AG04450 (cell line): Measurements from ENCODE around the gene MGAT4B. TPM values are rescaled to one million over a fixed set of nuclear protein-coding genes. Genes with fewer than 3 reads are reported as not detected.

Source experiments
- CTCF ChIA-PET: fragments of 300-600, 350-600 bp; formaldehyde crosslinking; extraction: SDS; loops from one replicate; lab custom pipeline; 2022; ENCODE audit warnings: antibody characterized with exemption, inconsistent platforms; lab: Charles Lee
- POLR2A ChIA-PET: fragments of 350-600 bp; formaldehyde crosslinking; extraction: SDS; loops from one replicate; lab custom pipeline; 2021; ENCODE audit warnings: antibody characterized with exemption, inconsistent platforms; lab: Yijun Ruan, JAX
- DNase-seq: peaks from one replicate; pipeline ENCODE4 v3.0.0-alpha.2; 2011; ENCODE audit warnings: low read depth, low spot score
- H3K27ac ChIP-seq: one replicate; pipeline ENCODE4 v1.5.1; 2012; ENCODE audit warnings: low read depth, low read length, control low read depth
- H3K27me3 ChIP-seq: one replicate; pipeline ENCODE4 v1.6.0; 2012; ENCODE audit warnings: low read length; ENCODE audit not compliant: control insufficient read depth, insufficient read depth
- H3K4me3 ChIP-seq: 2 replicates; pipeline ENCODE4 v1.5.1; 2011; ENCODE audit warnings: mild to moderate bottlenecking, low read depth, low read length, control low read depth
- H3K9me3 ChIP-seq: 2 replicates; pipeline ENCODE4 v1.5.1; 2012; ENCODE audit warnings: low read length; ENCODE audit not compliant: control insufficient read depth, insufficient read depth
- polyA plus RNA-seq: library from polyadenylated mRNA; depleted of rRNA; stranded (reverse); fragments of >200 nt; gene quantifications from 2 replicates; pipeline ENCODE4 v1.2.3, GENCODE V29; 2011
- TF ChIP-seq, protein P1 (sequence below): IDR thresholded peaks from 2 replicates; pipeline ENCODE4 v1.5.1; 2011; ENCODE audit warnings: low read depth, low read length, control low read depth, inconsistent platforms

MGAT4B gene
- polyA plus RNA-seq, 1 experiment = 102 TPM

DNA sequence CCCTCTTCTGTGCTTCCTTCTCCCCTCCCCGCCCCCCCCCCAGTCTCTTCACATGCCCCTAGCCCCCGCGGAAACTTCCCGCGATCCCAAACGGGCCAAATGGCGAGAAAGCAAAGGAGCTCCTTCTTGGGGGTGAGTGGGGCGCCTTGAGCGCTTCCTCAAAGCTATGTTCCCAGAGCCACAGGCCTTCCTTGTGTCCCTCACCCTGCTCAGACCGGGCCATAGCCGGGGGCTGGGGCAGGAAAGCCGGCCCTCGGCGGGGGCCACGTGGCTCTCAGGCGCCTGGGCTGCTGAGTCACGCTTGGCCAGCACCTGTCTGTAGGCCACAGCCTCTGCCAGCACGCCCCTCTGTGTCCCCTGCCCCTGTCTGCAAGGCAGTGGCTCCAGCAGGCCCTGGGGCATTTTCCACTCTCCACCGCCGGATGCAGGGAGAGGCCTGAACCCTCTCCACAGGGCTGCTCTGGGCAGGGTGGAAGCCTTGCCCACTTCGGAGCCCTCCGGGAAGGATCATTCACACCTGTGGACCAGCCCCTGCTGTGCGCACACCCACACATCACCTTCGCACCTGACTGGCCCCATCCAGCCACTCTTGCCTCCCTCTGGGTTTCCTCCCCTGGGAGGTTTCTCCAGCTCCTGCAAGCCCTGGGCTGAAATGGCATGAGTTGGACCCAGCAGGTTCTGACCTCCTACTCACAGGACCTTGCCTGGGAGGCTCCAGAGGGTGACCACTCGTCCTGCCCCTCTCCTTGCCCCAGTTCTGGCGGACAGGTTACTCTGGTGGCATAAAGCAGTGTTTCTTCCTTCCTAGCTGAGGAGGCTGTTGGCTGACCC, 12.8 kb upstream of the MGAT4B start:
- POLR2A ChIA-PET = interaction anchor here (0.6 to 2.9 kb wide), 9 partner anchors 8 to 196 kb away, joined by 3 to 14 read pairs (median 5); partner anchors contain the start of gene HNRNPH1
- H3K4me3 ChIP-seq = peak overlapping the region; percentile 29; the same call in 1 of the 2 replicates
- no peak for DNase-seq
- H3K9me3 ChIP-seq = no peaks in the 10 kb centered on the region; the same call in 1 of the 2 replicates
- TF ChIP-seq, protein P1, sequence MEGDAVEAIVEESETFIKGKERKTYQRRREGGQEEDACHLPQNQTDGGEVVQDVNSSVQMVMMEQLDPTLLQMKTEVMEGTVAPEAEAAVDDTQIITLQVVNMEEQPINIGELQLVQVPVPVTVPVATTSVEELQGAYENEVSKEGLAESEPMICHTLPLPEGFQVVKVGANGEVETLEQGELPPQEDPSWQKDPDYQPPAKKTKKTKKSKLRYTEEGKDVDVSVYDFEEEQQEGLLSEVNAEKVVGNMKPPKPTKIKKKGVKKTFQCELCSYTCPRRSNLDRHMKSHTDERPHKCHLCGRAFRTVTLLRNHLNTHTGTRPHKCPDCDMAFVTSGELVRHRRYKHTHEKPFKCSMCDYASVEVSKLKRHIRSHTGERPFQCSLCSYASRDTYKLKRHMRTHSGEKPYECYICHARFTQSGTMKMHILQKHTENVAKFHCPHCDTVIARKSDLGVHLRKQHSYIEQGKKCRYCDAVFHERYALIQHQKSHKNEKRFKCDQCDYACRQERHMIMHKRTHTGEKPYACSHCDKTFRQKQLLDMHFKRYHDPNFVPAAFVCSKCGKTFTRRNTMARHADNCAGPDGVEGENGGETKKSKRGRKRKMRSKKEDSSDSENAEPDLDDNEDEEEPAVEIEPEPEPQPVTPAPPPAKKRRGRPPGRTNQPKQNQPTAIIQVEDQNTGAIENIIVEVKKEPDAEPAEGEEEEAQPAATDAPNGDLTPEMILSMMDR = no peak
- H3K27me3 ChIP-seq = no peaks in the 10 kb centered on the region
- CTCF ChIA-PET = no interaction called here
- peak overlapping the region; percentile 99 for H3K27ac ChIP-seq

DNA sequence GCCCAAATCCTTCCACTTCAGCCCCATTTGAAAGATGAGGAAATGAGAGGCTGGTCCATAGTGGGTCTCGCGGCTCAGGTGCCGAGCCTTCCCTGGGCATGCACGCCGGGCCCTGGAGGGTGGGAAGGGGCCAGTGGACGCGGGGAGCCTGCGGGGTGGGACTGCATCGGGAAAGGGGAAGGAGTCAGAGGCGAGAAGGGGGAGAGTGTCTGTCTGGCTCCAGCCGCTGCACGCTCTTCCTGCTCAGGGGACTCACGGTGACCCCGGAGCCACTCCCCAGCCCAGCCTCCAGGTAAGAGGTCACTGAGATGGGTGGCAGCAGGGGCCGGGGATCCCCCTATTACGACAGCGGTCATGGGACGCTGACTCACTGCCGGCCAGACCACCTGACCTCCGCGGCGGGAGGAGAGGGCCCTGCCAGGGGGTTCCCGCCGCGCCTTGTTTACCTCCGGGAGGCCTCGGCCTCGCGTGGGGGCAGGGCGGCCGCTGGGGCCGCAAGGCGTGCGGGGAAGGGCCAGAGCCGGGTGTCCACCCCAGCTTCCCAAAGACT, 12.2 kb upstream of the MGAT4B start:
- CTCF ChIA-PET = no interaction called here

DNA sequence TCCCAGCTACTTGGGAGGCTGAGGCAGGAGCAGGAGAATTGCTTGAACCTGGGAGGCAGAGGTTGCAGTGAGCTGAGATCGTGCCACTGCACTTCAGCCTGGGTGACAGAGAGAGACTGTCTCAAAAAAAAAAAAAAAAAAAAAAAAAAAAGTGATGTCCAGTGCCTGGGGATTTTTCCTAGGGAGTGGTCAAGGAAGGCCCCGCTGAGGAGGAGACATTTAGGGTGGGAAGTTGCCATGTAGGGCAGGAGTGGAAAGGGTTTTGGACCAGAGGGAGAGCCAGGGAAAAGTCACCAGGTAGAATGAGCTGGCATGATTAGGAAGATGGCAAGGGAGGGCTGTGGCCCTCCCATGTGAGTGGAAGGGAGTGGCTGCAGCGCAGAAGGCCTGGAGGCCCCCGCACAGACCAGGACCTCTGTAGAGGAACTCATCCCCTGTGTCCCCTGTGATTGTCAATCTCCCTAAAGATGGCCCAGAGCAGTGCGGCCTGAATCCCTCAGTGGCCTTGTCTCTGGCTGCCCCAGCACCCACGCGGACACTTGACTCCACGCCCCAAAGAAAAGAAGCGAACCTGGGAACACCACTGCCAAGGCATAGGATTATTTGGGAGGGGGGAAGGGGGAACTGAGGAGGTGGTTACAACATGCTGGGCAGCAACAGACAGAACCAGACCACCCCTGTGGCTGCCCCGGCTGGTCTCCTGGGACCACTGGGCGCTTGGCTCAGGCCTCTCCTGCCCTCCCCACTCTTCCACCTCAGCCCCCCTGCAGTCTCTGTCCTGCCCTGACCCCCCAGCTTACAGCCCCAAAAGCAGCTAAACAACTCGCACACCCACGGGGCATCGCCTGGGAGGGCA, 11.5 kb upstream of the MGAT4B start:
- no peak for DNase-seq
- Histone ChIP-seq H3K27ac (peak overlapping the region; percentile 99), H3K9me3 (no peaks in the 10 kb centered on the region; the same call in 1 of the 2 replicates), H3K27me3 (no peaks in the 10 kb centered on the region), H3K4me3 (peak overlapping the region; percentile 44; the same call in 1 of the 2 replicates)
- ChIA-PET CTCF (interaction anchor here (0.7 kb wide), 1 partner anchor 78 kb away, joined by 5 read pairs; no protein-coding TSS in a partner anchor), POLR2A (interaction anchor here (0.6 to 2.9 kb wide), 2 partner anchors 10 to 194 kb away, joined by 6 to 12 read pairs; partner anchors contain the start of gene HNRNPH1)
- TF ChIP-seq, protein P1 = no peak

More for the DNA sequence above, 12.2 kb upstream of the MGAT4B start:
- POLR2A ChIA-PET = interaction anchor here (0.6 to 2.9 kb wide), 5 partner anchors 9 to 195 kb away, joined by 3 to 12 read pairs (median 4); partner anchors contain the start of gene HNRNPH1
- TF ChIP-seq, protein P1 = no peak
- DNase-seq = peak; percentile 81
- no peaks in the 10 kb centered on the region for H3K27me3 ChIP-seq
- H3K9me3 ChIP-seq = no peaks in the 10 kb centered on the region; the same call in 1 of the 2 replicates
- H3K27ac ChIP-seq = peak overlapping the region; percentile 99
- peak overlapping the region; percentile 44 for H3K4me3 ChIP-seq

DNA sequence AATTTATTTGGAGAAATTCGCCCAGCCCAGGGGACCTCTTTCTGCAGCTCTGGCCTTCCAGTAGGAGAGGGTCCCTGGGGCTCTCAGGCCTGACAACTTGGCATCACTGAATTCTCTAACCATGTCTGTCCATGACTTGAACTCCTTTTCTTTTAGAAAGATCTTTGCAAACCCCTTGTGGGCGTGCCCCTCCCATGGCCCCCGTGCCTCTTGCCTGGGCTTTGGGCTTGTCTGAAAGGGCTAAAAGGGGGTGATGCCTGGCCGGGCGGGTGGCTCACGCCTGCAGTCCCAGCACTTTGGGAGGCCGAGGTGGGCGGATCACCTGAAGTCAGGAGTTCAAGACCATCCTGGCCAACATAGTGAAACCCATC, 10.8 kb upstream of the MGAT4B start:
- H3K27ac ChIP-seq = no peak overlapping the region

More for the DNA sequence above, 10.8 kb upstream of the MGAT4B start:
- no peaks in the 10 kb centered on the region; the same call in 1 of the 2 replicates for H3K9me3 ChIP-seq
- POLR2A ChIA-PET = interaction anchor here (0.6 kb wide), 1 partner anchor 9 kb away, joined by 6 read pairs; no protein-coding TSS in a partner anchor
- CTCF ChIA-PET = interaction anchor here (0.7 kb wide), 1 partner anchor 78 kb away, joined by 5 read pairs; no protein-coding TSS in a partner anchor
- no peak for DNase-seq
- TF ChIP-seq, protein P1 = no peak
- H3K4me3 ChIP-seq = no peak overlapping the region
- no peaks in the 10 kb centered on the region for H3K27me3 ChIP-seq
